Tibial artery (tissue), 4 donors: ENCODE results near the gene LRP1B.

Experiments used
- DNase-seq, 2 donors: peaks; one replicate each; pipeline ENCODE4 v3.0.0-alpha.2; 2019
- H3K27ac ChIP-seq, 2 donors: fragments of 200-600 bp; sonication (generic) in 1 of 2; 1 replicate in 1 of 2; 2 replicates in 1 of 2; pipeline ENCODE4 v1.5.1; 2018 to 2019; ENCODE audit warnings: mild to moderate bottlenecking in 1 of 2
- H3K27me3 ChIP-seq, 2 donors: fragments of 200-600 bp; sonication (generic) in 1 of 2; one replicate each; pipeline versions ENCODE4 v1.5.1 to v1.6.0; 2016 to 2019
- H3K36me3 ChIP-seq, 3 donors: fragments of 200-600 bp; sonication (generic) in 2 of 3; one replicate each; pipeline ENCODE4 v1.5.1; 2016 to 2019; ENCODE audit warnings: mild to moderate bottlenecking in 2 of 3
- H3K4me1 ChIP-seq, 4 donors: fragments of 200-600 bp; sonication (generic) in 2 of 4; 1 replicate in 3 of 4; 2 replicates in 1 of 4; pipeline ENCODE4 v1.5.1; 2016 to 2019
- H3K4me3 ChIP-seq, 2 donors: fragments of 200-600 bp; sonication (generic) in 1 of 2; 1 replicate in 1 of 2; 2 replicates in 1 of 2; pipeline ENCODE4 v1.5.1; 2018 to 2019; ENCODE audit warnings: mild to moderate bottlenecking in 2 of 2
- H3K9me3 ChIP-seq, 3 donors: fragments of 200-600 bp; sonication (generic) in 1 of 3; one replicate each; pipeline ENCODE4 v1.5.1; 2016 to 2019
- intact Hi-C: fragments of 100-400 bp; cut with DNase I; formaldehyde crosslinking; loops from one replicate; pipeline ENCODE4 v1.15.0; 2023; ENCODE audit warnings: low total_unique reads
- TF ChIP-seq, protein P1 (sequence below), 2 experiments: fragments of 200-600 bp in 1 of 2; fragments of 450-650 bp in 1 of 2; IDR thresholded peaks; one replicate each; pipeline ENCODE4 v1.5.1; 2017 to 2019; ENCODE audit warnings: antibody characterized with exemption in 2 of 2, mild to moderate bottlenecking in 1 of 2, moderate library complexity in 1 of 2

Gene LRP1B

DNA sequence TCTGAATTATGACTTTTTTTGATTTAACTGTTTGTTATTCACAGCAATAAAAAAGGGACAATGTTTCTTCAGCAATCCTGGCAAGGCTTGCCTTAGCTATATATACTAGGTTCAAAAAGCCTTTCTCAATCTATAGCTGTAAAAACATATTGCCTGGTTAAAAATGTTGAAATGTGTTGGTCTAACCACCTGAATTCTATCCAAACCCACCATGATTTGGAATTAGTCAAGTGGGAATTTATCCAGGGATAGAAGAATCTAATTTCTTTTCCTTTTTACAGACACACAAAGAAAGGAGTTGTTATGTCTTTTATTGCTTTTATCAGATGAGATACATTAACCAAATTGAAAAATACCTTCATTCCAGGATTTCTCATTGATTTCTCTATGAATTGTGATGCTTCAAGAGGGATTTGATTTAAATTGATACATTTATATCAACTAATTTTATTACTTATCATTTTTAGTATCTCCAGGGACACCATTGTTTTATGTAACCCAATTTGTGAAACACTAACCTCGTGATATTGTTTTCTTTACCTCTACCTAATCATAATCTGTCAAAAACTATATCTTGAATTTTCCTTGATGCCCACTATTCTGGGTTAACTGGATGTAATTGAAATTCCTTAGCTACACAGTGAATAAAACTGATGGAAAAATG, 88.1 kb downstream of the LRP1B start:
- Histone ChIP-seq H3K27me3 (no peaks in the 10 kb centered on the region), H3K27ac (no peak overlapping the region), H3K36me3 (no peaks in the 10 kb centered on the region), H3K4me3 (no peak overlapping the region), H3K9me3 (no peaks in the 10 kb centered on the region), H3K4me1 (no peaks in the 10 kb centered on the region)
- intact Hi-C loops: no loop called here
- TF ChIP-seq, protein P1, sequence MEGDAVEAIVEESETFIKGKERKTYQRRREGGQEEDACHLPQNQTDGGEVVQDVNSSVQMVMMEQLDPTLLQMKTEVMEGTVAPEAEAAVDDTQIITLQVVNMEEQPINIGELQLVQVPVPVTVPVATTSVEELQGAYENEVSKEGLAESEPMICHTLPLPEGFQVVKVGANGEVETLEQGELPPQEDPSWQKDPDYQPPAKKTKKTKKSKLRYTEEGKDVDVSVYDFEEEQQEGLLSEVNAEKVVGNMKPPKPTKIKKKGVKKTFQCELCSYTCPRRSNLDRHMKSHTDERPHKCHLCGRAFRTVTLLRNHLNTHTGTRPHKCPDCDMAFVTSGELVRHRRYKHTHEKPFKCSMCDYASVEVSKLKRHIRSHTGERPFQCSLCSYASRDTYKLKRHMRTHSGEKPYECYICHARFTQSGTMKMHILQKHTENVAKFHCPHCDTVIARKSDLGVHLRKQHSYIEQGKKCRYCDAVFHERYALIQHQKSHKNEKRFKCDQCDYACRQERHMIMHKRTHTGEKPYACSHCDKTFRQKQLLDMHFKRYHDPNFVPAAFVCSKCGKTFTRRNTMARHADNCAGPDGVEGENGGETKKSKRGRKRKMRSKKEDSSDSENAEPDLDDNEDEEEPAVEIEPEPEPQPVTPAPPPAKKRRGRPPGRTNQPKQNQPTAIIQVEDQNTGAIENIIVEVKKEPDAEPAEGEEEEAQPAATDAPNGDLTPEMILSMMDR (IDR thresholded peaks at IDR 0.05): no peak
- DNase-seq: no peak

DNA sequence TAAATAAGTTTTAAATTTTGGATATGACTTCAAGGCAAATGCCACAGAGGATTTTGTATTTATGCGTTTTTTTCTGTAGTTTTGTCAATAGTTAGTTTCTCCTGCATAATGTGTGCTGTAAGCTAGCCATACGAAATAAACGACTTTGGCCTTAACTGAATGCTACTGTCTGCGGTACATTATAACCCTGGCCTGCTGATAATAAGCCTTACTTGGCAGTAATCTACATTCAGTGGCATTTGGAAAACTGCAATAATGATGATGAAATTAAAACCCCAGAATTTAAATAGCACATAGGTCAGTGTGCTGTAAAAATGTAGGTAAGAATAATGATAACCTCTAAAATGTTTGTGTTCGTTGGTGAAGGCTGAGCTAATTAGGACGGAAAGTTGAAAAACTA, 88.8 kb downstream of the LRP1B start:
- no peaks in the 10 kb centered on the region for H3K27me3 ChIP-seq
- no peak for DNase-seq
- no peak overlapping the region for H3K27ac ChIP-seq
- H3K9me3 ChIP-seq: no peaks in the 10 kb centered on the region
- TF ChIP-seq, protein P1 (IDR thresholded peaks at IDR 0.05): no peak
- H3K4me1 ChIP-seq: no peaks in the 10 kb centered on the region
- intact Hi-C loops: no loop called here
- H3K36me3 ChIP-seq: no peaks in the 10 kb centered on the region
- H3K4me3 ChIP-seq: no peak overlapping the region

DNA sequence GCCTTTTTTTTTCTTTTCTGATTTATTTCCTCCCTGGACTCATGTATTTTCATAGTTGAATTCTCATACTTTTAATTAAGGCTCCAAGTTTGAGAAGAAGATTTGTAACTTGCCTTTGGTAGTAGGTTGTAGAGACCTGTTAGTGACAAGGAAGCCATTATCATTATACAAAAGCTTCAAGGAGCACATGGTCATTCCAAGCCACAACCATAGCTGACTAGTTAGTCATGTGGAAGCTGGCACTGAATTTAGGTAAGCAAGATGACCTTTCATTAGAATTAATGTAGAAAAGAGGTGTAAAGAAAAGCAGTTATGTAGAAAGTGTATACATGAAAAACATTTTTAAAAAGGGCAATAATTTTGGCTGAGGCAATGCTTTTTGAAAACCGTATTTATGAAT, 89.7 kb downstream of the LRP1B start:
- intact Hi-C loops: no loop called here
- no peak overlapping the region for H3K27ac ChIP-seq
- no peaks in the 10 kb centered on the region for H3K27me3 ChIP-seq
- TF ChIP-seq, protein P1 (IDR thresholded peaks at IDR 0.05): no peak
- DNase-seq: no peak
- no peaks in the 10 kb centered on the region for H3K4me1 ChIP-seq
- no peak overlapping the region for H3K4me3 ChIP-seq
- H3K9me3 ChIP-seq: no peaks in the 10 kb centered on the region
- no peaks in the 10 kb centered on the region for H3K36me3 ChIP-seq

DNA sequence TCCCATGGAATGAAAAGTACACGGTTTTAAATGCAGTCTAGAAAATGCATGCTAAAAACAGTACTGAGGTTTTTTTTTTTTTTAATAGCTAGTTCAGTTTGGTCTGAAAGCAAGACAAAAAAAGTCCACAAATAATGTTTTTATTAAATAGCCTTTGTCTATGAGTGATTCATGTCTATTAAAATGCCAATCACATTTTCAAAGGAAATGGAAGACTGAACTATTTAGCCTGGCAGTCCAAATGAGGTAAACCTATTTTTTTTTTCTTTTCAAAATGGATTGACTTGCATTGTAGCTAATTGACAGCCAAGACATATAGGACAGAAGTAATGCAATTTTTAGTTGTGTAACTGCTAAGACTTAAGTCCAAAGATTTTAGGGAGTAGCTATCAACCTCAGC, 90.3 kb downstream of the LRP1B start:
- Histone ChIP-seq H3K36me3 (no peaks in the 10 kb centered on the region), H3K4me3 (no peak overlapping the region), H3K4me1 (no peaks in the 10 kb centered on the region), H3K27ac (no peak overlapping the region), H3K9me3 (no peaks in the 10 kb centered on the region), H3K27me3 (no peaks in the 10 kb centered on the region)
- intact Hi-C loops: no loop called here
- TF ChIP-seq, protein P1 (IDR thresholded peaks at IDR 0.05): no peak
- DNase-seq: no peak

DNA sequence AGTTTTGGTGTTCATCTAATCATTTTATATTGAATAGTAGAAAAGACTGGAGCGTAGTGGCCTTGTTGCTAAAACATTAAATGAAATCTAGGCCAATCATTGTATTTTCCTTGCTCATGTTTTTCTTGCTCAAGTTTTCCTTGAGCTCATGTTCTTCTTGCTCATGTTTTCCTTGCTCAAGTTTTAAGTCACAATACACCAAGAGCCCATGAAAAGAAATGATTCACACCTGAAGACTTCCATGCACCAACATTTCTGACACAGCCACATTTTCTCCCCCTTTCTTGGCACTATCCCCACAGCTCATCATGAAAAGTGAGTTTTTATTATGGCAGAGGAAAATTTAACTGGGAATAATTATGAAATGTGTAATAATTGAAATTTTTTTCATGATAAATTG, 92.0 kb downstream of the LRP1B start:
- intact Hi-C loops: no loop called here
- no peaks in the 10 kb centered on the region for H3K9me3 ChIP-seq

More for the DNA sequence above, 92.0 kb downstream of the LRP1B start:
- Histone ChIP-seq H3K4me3 (no peak overlapping the region), H3K4me1 (no peaks in the 10 kb centered on the region), H3K27me3 (no peaks in the 10 kb centered on the region), H3K36me3 (no peaks in the 10 kb centered on the region), H3K27ac (no peak overlapping the region)
- TF ChIP-seq, protein P1 (IDR thresholded peaks at IDR 0.05): no peak
- DNase-seq: no peak
